PC-3 (cell line): ENCODE results near the gene SBNO2.

Source experiments
- EZH2 ChIP-seq: fragments of 300-600 bp; sonication (generic); IDR thresholded peaks from one replicate; pipeline ENCODE4 v1.6.1; 2017; ENCODE audit warnings: antibody characterized with exemption, mild to moderate bottlenecking, low read length; ENCODE audit not compliant: unreplicated experiment
- TF ChIP-seq, protein P1 (sequence below): fragments of 300-600 bp; sonication (generic); conservative IDR thresholded peaks from 2 replicates; pipeline ENCODE4 v1.5.1; 2017; ENCODE audit warnings: antibody characterized with exemption, low read depth, mild to moderate bottlenecking, low read length

DNA sequence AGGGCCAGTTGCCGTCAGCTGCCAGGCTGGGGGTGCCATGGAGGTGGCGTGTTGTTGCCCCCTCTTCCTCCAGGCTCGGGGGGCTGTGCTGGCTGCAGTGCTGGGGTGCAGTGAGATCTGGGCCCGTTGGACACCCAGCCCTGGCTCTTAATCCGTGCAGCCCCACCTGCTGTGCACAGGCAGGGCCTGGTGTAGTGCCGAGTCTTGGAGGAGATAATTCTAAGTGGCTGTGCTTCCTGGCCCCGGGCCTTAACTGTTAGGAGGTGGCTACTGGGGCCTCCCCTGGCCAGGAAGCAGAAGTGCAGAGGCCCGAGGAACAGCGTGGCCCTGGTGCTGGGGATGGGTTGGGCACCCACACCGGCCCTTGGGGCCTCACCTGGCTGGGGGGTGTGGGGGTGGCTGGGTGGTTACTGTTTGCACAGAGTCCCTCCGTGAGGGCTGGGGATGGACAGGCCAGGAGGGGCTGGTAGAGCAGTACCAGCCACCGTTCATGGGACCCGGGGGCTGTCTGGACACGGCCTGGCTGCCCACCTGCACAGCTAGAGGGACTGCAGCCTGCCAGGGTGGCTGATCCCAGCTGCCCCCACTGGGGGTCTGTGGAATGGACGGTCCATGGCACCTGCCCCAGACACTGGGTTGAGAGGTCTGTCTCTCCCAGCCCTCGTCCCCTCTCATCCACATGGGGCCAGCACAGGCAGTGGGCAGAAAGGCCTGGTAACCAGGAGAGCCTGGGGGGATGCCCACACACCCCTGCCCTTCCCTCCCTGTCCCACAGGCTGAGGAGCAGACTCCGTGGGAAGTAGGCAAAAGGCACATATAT is 67.0 kb downstream of the SBNO2 start:
- TF ChIP-seq, protein P1, sequence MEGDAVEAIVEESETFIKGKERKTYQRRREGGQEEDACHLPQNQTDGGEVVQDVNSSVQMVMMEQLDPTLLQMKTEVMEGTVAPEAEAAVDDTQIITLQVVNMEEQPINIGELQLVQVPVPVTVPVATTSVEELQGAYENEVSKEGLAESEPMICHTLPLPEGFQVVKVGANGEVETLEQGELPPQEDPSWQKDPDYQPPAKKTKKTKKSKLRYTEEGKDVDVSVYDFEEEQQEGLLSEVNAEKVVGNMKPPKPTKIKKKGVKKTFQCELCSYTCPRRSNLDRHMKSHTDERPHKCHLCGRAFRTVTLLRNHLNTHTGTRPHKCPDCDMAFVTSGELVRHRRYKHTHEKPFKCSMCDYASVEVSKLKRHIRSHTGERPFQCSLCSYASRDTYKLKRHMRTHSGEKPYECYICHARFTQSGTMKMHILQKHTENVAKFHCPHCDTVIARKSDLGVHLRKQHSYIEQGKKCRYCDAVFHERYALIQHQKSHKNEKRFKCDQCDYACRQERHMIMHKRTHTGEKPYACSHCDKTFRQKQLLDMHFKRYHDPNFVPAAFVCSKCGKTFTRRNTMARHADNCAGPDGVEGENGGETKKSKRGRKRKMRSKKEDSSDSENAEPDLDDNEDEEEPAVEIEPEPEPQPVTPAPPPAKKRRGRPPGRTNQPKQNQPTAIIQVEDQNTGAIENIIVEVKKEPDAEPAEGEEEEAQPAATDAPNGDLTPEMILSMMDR, result peak; percentile 37
- TF ChIP-seq EZH2, result no peak
